HG03342 (cell line): ENCODE results near the gene GBE1.
"Not testable (repeated sequence)": the region's sequence is repeated elsewhere in the genome, so short reads cannot be mapped to it uniquely, and the experiment has no call there.

Source experiments
- ATAC-seq: cut with Tn5 transposase; IDR thresholded peaks from one replicate; pipeline ENCODE4 v1.9.1; 2021; ENCODE audit warnings: mild to moderate bottlenecking, moderate library complexity; ENCODE audit not compliant: unreplicated experiment

Gene GBE1

DNA sequence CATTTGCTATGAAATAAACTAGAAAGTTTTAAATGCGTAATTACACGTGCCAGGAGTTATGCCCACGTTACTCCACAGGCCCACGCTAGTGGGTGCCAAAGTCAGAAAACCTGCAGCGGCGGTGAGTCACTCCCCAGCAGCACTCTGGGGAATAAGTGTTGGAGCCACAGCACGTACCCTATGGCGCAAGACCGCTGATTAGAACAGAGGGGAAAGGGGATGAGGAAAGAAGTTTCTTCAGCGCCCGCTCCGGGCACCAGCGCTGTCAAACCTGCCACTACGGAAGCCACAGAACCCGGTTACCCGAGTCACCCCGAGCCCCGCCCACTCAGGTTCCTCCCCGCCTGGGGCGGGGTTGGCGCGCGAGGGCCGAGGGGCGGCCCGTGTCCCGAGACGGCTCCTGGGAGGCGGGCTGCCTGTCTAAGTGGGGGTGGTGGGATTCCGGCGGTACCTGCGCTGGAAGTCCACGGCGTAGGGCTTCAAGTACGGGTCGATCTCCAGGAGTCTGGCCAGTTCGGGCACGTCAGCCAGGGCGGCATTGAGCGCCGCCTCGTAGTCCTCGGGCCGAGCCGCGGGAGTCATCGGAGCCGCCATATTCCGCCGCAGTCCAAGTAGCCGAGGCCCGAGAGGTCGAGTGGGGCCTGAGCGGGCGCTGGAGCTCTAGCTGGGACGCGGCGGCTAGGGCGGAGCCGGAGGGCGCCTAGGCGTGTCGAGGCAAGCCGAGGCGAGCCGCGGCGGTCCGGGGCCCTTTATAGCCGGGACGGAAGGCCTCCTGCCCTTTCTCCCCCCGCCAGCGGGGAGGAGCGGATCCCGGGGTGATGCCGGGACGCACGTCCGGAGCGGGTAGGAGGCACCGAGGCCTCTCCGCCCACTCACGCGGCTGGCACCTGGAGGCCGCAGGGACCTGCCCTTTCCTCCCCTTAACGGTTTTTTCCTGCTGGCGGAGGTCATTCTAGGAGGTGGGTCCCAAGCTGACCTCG, at the start of gene GBE1:
GBE1 (minus strand) TSS at position 722 of the 980 bp plus-strand sequence; CDS start at position 594, 128 bp downstream.
- peak; percentile 90 for ATAC-seq

DNA sequence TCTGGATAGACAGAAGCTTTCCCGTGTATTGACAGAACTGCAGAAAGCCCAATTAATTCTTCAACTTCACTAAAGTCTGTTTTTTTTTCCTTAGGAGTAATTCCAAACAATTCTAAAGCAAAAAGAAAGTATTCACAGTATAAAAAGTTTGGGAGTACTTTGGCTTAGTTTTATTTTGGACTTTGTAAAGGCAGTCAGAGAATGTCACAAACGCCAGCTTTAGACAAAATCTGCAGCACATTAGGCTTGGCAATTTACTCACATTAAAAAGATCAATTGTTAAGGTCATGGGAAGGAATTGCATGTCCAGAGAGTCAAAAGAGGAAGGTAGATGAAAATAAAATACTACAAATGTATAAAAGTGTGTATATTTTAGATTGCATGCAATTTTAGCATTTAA, 47.5 kb upstream of the GBE1 start:
- no peak for ATAC-seq

DNA sequence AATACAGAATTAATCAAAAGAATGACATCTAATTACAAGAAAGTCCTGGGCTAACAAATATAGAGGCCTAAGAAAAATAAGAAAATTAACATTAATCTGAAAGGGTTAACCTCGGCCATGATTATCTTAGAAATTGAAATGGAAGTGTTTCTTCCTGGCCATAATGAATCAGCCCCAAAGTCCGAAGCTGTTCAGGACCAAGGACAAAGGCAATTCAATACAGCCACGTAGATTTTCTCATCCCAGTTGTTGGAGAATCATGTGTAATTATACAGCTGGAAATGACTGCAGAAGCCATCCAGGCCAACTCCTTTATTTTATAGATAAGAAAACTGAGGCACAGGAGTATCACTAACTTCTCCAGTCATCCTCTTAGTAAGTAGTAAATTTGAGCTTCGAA, 38.0 kb upstream of the GBE1 start:
- ATAC-seq = no peak

DNA sequence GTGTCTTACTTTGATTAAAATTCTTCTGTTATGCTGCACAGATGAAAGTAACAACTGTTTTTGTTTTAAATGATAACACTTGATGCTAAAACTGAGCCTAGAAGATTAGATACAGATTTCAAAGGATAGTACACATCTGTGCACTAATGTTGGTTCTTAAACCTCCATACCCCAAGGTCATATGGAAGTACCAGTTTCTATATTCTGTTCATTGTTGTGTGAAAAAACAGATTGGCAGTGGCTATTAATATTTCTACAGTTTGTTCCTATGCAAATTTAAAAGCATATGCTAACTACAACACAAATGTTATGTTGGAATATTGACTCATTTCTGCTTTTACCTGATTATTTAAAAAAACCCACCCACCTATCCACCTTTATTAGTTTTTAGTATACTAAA, 32.0 kb upstream of the GBE1 start:
- ATAC-seq = peak; percentile 38

DNA sequence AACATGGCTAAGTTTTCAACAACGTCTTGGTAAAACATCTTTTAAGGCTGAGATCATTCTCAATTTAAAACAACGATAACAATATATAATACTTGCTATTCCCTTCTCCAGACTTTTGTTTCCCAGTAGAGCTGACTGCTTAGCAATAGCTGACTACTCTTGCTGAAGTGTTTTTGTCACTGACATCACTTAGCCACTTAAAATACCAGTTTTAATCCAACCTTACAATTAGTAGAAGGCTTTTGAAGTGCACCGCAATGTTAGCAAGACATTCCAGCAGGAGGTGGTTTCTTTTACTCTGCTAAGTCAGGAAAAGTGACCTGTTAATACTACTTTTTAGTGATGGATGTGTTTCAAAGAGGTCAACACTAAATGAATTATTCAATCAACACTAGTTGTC, 28.7 kb upstream of the GBE1 start:
- ATAC-seq = no peak

DNA sequence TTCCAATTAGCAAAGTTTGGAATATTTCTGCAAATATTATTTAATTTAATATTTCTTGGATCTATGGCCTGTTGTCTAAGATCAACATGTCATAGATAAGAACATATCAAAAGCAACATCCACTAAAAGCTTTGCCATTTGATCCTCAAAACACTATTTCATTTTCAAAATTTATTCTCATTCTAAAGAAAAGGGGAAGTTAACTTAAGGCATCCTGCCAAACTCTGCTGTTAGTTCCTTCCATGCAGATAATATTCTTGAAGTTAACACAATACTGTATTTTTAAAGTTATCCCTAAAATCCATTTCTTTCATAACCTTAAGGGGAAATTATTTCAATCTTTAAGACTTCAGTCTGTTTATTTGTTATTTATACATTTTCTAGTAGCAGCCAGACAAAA, 28.2 kb upstream of the GBE1 start:
- no peak for ATAC-seq

DNA sequence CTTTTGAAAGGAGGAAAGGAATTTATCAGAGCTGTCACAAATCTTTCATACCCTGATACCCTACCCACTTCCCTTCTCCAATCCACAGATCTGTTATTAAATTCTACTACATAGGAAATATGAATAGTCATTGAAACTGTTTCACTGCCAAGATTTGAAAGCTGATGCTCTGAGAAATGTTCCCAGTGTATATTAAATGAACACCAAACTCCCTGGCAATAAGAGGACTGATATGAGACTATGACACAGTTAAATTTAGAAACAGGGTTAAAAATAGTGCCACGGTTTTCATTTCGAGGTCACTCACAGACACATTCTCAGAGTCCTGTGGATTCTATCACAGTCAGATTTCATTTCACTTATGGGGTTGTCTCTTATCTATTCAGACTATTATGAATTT, 27.2 kb upstream of the GBE1 start:
- peak; percentile 65 for ATAC-seq

DNA sequence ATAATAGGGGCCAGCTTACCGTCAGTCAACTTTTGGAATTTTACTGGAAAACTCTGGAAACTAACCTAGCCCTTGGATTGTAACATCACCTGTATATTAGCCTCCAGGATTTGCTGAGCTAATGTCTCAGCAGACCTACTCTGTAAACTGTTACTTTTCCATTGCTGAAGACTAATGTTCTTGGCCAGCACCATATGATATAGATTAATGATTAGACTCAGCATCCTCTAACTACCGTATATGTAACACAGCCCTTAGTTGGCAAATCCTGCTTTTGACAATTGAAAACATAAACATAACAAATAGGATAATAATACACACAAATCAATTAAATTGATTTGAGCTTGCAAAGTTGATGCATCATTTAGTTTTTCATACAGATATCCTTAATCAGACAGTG, 26.6 kb upstream of the GBE1 start:
- no peak for ATAC-seq

DNA sequence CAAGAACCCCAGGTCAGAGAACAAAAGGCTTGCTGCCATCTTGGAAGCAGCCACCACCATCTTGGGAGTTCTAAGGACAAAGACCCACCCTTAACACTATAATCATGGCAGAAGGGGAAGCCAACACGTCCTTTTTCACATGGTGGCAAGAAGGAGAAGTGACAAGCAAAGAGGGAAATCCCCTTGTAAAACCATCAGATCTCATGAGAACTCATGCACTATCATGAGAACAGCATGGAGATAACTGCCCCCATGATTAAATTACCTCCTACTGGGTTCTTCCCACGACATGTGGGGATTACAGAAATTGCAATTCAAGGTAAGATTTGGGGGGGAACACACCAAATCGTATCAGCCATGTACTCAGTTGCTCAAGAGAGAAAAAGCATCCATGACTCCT, 21.1 kb upstream of the GBE1 start:
- no peak for ATAC-seq

DNA sequence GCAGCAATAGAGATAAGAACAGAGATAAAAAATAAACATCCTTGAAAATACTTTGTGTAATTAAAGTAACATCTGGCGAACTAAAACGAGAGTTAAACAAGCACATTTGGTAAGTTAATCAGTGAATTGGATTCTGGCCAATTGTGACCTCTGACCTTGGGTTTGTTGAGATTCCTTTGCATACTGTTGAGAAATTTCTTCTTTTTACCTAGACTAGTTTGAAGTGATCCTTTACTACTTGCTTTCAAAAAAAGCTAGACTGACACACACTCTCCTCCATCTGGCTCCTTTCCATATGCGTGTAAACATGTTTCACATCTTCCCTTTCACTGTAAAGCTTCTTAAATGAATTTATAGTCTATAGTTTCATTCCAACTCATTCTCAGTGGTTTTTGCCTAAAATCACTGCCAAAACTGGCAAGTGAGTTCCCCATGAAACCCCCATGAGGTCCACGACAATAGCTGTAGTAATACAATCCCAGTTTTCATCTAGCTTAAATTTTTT, 17.3 kb upstream of the GBE1 start:
- no peak for ATAC-seq

DNA sequence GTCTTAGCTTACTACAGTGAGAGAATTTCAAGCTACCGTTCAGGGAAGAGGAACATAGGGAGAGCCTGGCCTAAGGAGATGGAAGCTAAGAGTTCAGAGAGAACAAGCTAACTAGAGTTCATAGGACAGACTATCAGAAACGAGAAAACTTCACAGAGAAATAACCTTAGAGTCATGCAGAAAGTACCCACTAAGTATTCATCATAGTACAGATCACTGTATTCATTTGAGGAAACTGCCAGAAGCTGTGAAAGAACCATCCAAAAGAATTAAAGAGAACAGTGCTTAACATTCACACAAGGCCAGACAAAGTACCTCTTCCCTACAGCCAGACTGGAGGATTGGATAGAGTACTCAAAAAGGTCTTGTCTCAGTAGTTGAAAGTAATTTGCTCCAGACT, 15.2 kb upstream of the GBE1 start:
- peak; percentile 51 for ATAC-seq

DNA sequence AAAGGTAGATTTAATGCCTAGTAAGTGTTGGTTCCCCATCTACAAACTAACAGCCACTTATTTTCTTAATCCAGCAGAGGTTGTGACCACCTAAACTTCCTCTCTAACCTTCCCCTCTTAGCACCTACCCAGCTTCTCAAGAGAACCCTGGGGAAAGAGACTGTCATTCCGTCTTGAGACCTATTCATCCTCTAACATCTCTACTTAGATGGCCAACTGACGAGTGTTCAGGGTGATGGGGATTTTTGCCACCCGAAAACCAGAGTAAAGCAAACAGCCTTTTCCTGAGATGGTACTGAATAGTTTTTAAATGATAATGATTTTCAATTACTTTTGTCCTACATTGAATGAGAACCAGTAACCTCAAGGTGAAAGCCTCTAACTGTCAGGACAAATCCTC, 9.3 kb upstream of the GBE1 start:
- no peak for ATAC-seq

DNA sequence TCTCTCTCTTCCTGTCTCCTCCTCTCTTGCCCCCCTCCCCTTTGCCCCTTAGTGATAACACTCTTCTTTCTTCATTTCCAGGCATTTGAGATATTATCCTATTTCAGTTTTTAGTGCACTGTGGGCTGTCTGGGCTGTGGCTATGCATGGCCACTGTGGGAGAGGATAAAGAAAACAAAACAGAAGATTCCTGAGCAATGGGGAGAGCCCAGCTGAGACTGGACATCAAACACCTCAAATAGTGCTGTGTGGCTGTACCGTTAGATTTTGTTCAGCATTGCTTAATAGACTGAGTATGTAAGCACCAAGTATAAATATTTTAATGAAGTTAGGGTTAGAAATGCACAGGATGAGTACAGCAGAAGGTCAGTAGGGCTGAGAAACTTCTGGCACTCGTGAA, 7.9 kb upstream of the GBE1 start:
- ATAC-seq = no peak

DNA sequence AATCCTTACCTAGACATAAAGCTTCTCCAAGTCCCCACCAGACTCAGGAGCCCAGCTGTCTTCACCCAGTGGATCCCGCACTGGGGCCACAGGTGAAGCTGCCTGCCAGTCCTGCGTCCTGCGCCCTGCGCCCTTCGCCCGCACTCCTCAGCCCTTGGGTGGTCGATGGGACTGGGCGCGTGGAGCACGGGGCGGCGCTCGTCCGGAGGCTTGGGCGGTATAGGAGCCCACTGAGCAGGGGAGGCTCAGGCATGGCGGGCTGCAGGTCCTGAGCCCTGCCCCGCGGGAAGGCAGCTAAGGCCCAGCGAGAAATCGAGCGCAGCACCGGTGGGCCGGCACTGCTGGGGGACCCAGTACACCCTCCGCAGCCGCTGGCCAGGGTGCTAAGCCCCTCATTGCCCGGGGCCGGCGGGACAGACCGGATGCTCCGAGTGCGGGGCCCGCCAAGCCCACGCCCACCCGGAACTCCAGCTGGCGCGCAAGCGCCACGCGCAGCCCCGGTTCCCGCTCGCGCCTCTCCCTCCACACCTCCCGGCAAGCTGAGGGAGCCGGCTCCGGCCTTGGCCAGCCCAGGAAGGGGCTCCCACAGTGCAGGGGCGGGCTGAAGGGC, 5.9 kb upstream of the GBE1 start:
- not testable (repeated sequence) for ATAC-seq

DNA sequence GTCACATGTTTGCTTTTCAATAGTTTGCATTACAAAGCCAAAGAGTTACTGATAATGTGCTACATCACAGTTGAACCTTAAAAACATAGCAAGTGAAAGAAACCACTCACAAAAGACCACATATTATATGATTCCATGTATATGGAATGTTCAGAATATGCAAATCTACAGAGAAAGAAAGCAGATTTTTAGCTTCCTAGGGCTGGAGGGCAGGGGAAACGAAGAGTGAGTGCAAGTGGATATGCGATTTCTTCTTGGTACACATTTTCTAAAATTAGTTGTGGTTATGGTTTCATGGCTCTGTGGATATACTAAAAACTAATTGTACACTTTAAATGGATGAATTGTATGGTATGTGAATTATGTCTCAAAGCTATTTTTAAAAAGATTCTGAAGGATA, 4.0 kb upstream of the GBE1 start:
- ATAC-seq = no peak

DNA sequence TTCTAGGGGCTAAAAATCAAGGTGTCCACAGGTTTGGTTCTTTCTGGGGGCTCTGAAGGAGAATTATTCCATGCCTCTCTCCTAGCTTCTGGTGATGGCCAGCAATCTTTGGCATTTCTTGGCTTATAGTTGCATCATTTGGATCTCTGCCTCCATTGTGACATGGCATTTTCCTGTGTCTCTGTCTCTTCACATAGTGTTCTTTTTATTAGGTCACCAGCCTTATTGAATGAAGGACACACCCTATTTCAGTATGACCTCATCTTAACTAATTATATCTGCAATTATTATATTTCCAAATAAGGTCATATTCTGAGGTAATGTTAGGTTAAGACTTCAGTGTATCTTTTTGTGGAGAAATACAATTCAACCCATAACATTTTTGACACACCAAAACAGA, 3.2 kb upstream of the GBE1 start:
- ATAC-seq = no peak

DNA sequence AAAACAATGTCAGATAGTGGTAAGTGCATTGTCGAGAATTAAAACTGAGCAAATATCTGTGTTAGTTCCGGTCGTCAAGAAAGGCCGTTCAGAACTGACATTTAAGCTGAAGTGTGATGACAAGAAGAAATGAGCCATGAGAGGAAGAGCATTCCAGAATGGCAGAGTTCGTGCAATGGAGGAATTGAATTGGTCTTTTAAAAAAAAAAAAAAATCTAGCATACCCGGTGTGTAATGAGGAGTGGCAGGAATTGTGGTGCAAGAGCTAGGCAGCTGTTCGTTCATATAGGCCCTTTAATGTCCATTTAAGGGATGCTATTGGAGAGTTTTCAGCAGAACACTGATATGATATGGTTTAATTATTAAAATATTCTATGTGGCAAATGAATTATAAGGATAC, 2.6 kb upstream of the GBE1 start:
- ATAC-seq = no peak

DNA sequence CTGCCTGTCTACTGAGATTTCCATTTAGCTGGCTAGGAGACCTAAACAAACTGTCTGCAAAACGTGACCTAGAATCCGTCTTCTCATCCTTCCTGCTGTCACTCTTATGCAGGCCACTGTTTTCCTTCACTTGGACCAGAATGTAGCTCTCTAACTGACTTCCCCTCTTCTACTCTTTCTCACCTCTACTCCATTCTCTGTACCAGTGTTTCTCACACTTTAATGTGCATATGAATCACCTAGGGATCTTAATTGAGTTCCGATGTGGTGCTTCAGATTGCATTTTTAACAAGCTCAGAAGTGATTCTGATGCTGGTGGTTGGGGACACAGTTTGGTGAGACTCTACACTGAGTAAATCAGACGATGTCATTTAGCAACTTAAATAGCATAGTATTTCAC, 1.6 kb upstream of the GBE1 start:
- ATAC-seq = no peak

DNA sequence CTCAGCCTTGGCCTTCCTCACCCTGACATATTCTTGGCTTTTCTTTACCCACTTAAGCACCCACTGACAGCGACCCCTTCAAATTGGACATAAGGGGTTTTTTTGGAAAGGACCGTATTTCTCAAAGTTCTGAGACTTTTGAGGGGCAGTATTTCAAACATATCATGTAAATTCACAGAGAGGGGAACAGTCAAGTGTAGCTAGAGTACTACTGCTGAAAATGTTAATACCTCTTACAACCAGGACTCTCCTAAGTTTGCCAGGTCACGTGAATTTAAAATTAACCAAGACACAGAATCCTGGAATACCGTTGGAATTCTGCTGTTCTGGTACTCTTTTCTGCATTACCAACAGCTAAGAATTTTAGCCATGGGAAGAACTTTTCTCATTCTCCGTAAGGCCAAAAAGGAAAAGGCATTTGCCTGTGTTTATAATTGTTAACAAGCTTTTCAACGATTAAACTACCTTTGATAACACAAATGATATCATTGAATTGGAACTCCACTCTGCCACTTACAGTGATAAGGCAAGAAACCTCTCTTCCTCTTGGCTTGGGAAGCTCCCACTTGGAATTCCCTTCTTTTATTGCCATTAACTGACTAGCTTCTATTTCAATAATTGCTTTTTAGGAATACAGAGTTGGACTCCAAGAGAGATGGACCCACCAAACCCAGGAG, 597 bp upstream of the GBE1 start:
- no peak for ATAC-seq

DNA sequence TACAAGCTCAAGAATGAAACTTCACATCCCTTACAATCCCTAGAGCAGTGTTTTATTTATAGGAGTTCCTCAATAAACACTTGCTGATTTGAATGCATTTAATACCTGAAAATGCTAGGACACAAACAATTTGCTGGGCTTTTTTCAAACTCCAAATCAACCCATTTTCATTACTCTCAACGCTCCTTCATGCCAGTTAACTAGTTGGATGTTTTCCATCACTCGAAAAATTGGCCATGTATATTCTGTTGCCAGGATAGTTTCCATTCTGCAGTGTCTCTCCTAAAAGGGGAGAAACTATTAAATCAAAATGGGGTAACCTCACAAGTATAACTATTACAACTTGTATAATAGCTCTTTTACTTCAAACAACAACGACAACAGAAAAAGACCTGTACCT, 1.2 kb downstream of the GBE1 start:
- no peak for ATAC-seq

DNA sequence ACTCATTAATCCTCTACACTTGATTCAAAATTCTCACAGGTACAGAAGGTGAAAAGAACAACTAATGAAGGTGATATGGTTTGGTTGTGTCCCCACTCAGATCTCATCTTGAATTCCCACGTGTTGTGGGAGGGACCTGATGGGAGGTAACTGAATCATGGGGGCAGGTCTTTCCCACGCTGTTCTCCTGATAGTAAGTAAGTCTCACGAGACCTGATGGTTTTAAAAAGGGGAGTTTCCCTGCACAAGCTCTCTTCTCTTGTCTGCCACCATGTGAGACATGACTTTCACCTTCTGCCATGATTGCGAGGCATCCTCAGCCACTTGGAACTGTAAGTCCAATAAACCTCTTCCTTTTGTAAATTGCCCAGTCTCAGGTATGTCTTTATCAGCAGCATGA, 2.7 kb downstream of the GBE1 start:
- not testable (repeated sequence) for ATAC-seq

DNA sequence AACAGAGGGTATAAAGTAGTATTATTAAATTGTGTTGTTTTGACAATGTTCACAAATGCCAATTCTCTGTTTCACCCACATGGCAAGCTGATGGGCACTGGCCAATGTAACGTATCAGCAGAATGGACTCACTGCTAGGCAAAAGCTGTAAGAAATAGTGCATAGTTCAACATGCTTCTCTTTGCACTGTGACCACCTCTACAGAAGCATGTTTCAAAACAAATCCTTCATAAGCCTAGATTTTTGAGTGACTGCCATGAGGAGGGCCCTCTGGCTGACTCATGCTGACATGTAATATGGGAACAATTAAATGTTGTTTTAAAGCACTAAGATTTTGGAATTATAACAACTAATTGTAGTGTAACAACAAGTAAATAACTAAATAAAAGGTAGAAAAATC, 3.2 kb downstream of the GBE1 start:
- no peak for ATAC-seq
